Ascending aorta (tissue), 2 donors: Measurements from ENCODE around the gene TPM2. TPM values are rescaled to one million over a fixed set of nuclear protein-coding genes. Genes with fewer than 3 reads are reported as not detected.

Experiments
- DNase-seq, 2 donors: peaks; one replicate each; pipeline ENCODE4 v3.0.0-alpha.2; 2019; ENCODE audit warnings: low spot score in 2 of 2
- H3K27ac ChIP-seq, 2 donors: fragments of 200-600 bp; sonication (generic); one replicate each; pipeline ENCODE4 v1.5.1; 2016 to 2017; ENCODE audit warnings: mild to moderate bottlenecking in 1 of 2
- H3K27me3 ChIP-seq: fragments of 200-600 bp; sonication (generic); one replicate; pipeline ENCODE4 v1.5.1; 2017
- H3K36me3 ChIP-seq, 2 donors: fragments of 200-600 bp; sonication (generic); one replicate each; pipeline ENCODE4 v1.5.1; 2016
- H3K4me1 ChIP-seq, 2 donors: fragments of 200-600 bp; sonication (generic); one replicate each; pipeline ENCODE4 v1.5.1; 2016 to 2017; ENCODE audit warnings: mild to moderate bottlenecking in 1 of 2
- H3K4me3 ChIP-seq, 2 donors: fragments of 200-600 bp; sonication (generic); one replicate each; pipeline ENCODE4 v1.5.1; 2016 to 2017; ENCODE audit warnings: mild to moderate bottlenecking in 1 of 2
- H3K9me3 ChIP-seq, 2 donors: fragments of 200-600 bp; sonication (generic); one replicate each; pipeline ENCODE4 v1.5.1; 2016
- CTCF ChIP-seq, 3 experiments: fragments of 200-600 bp in 2 of 3; fragments of 450-650 bp in 1 of 3; sonication (generic) in 2 of 3; IDR thresholded peaks; one replicate each; pipeline ENCODE4 v1.5.1; 2016 to 2019; ENCODE audit warnings: antibody characterized with exemption in 3 of 3, mild to moderate bottlenecking in 1 of 3, moderate library complexity in 1 of 3
- intact Hi-C: fragments of 100-400 bp; cut with DNase I; formaldehyde crosslinking; loops from one replicate; pipeline ENCODE4 v1.15.1; 2023
- total RNA-seq: library from RNA; depleted of rRNA; stranded (reverse); fragments of >200 nt; gene quantifications from one replicate; pipeline ENCODE4 v1.1.0, GENCODE V29; 2016

The TPM2 gene
- total RNA-seq, 1 donor from 2014 or later: 1,923 TPM

DNA sequence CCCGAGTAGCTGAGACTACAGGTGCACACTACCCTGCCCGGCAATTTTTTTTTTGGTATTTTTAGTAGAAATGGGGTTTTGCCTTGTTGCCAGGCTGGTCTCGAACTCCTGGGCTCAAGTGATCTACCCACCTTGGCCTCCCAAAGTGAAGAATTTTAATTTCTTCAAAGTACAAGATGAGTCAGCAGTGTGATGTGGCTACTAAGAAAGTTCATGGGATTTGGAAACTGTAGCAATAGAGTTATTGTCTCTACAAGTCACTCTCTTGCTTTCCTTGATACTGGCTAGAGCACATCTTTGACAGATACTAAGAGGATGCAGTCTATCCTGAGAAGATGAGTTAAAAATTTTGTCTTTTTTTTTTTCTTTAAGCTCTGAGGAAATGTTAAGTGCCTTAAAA lies 44.4 kb upstream of the TPM2 start:
- DNase-seq: no peak
- Histone ChIP-seq H3K27me3 (no peaks in the 10 kb centered on the region), H3K9me3 (no peaks in the 10 kb centered on the region), H3K36me3 (peaks cover 42 to 49% of the 10 kb centered on the region in 2 donors), H3K4me3 (peak overlapping the region in 1 of 2 donors; percentile 81), H3K4me1 (peaks cover 13 to 21% of the 10 kb centered on the region in 2 donors), H3K27ac (peak overlapping the region in 1 of 2 donors; percentile 98)
- no peak for TF ChIP-seq CTCF (IDR thresholded peaks at IDR 0.05)
- intact Hi-C loops: loop anchor here (10.0 kb wide), 1 partner anchor 619 kb away; the partner anchor contains the start of gene ATOSB

DNA sequence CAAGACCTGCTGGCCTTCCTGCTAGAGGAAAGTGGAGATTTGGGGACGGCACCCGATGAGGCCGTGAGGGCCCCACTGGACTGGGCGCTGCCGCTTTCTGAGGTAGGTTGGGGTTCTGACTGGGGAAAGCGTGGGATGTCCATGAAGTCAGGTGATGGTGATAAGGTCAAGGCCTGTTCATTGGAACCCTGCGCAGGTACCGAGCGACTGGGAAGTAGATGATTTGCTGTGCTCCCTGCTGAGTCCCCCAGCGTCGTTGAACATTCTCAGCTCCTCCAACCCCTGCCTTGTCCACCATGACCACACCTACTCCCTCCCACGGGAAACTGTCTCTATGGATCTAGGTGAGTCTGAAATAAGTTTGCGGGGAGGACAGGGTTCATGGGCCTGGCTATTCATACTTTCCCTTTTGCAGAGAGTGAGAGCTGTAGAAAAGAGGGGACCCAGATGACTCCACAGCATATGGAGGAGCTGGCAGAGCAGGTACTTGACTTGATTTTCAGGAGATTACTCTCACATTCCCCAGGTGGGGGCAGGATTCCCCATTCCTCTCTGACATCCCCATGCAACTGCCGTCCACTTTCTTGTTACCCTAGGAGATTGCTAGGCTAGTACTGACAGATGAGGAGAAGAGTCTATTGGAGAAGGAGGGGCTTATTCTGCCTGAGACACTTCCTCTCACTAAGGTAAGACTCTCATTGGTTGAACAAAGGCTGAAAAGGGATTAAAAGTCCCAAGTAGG lies 43.2 kb upstream of the TPM2 start:
- Histone ChIP-seq H3K27ac (peak overlapping the region; percentile 98 to 99), H3K9me3 (no peaks in the 10 kb centered on the region), H3K4me3 (peak overlapping the region; percentile 74 to 81), H3K36me3 (peaks cover 31 to 38% of the 10 kb centered on the region in 2 donors), H3K27me3 (no peaks in the 10 kb centered on the region), H3K4me1 (peaks cover 17 to 24% of the 10 kb centered on the region in 2 donors)
- TF ChIP-seq CTCF (IDR thresholded peaks at IDR 0.05): no peak
- intact Hi-C loops: loop anchor here (1.0 to 10.0 kb wide), 6 partner anchors 16 to 618 kb away; partner anchors contain the start of genes ATOSB, GBA2, HINT2 and NPR2
- no peak for DNase-seq

GRCh38 chr9:35732185-35732799 lies 42.6 kb upstream of the TPM2 start, which contains the start of the genes CREB3 and TLN1:
CREB3 (plus strand) TSS chr9:35732666; CDS start chr9:35732773, 107 bp downstream.
TLN1 (minus strand) TSS chr9:35732195; CDS start chr9:35725694, 6,501 bp downstream.
- peak; percentile 98 to 100 for DNase-seq
- H3K27ac ChIP-seq: peak within 1 kb of the TSS; percentile 98 to 99
- no peaks in the 10 kb centered on the region for H3K9me3 ChIP-seq
- H3K27me3 ChIP-seq: no peaks in the 10 kb centered on the region
- H3K4me1 ChIP-seq: peaks cover 18 to 27% of the 10 kb centered on the region in 2 donors
- peaks cover 24 to 31% of the 10 kb centered on the region in 2 donors for H3K36me3 ChIP-seq
- peak within 1 kb of the TSS; percentile 74 to 81 for H3K4me3 ChIP-seq
- intact Hi-C loops: loop anchor here (1.0 to 10.0 kb wide), 6 partner anchors 17 to 617 kb away; partner anchors contain the start of genes ATOSB, GBA2, HINT2 and NPR2
- no peak for TF ChIP-seq CTCF (IDR thresholded peaks at IDR 0.05)

GRCh38 chr9:35731415-35732184 lies 41.9 kb upstream of the TPM2 start:
- Histone ChIP-seq H3K27ac (peak overlapping the region; percentile 98 to 99), H3K4me3 (peak overlapping the region; percentile 74 to 81), H3K36me3 (peaks cover 18 to 24% of the 10 kb centered on the region in 2 donors), H3K9me3 (no peaks in the 10 kb centered on the region), H3K27me3 (no peaks in the 10 kb centered on the region), H3K4me1 (peaks cover 20 to 32% of the 10 kb centered on the region in 2 donors)
- no peak for TF ChIP-seq CTCF (IDR thresholded peaks at IDR 0.05)
- intact Hi-C loops: loop anchor here (1.0 to 10.0 kb wide), 6 partner anchors 18 to 617 kb away; partner anchors contain the start of genes ATOSB, GBA2, HINT2 and NPR2
- DNase-seq: no peak

GRCh38 chr9:35730486-35730854 lies 40.7 kb upstream of the TPM2 start:
- H3K36me3 ChIP-seq: peaks cover 14 to 18% of the 10 kb centered on the region in 2 donors
- H3K4me1 ChIP-seq: peaks cover 20 to 36% of the 10 kb centered on the region in 2 donors
- TF ChIP-seq CTCF (IDR thresholded peaks at IDR 0.05): no peak
- H3K27ac ChIP-seq: peak overlapping the region; percentile 98 to 99
- no peak for DNase-seq
- peak overlapping the region; percentile 74 to 81 for H3K4me3 ChIP-seq
- no peaks in the 10 kb centered on the region for H3K27me3 ChIP-seq
- H3K9me3 ChIP-seq: no peaks in the 10 kb centered on the region
- intact Hi-C loops: loop anchor here (10.0 kb wide), 1 partner anchor 616 kb away; the partner anchor contains the start of gene ATOSB
